ENCODE data around the gene HHIPL1.
A peak's percentile ranks its signal among the peaks of the same experiment; 100 is the strongest.

The HHIPL1 gene

DNA sequence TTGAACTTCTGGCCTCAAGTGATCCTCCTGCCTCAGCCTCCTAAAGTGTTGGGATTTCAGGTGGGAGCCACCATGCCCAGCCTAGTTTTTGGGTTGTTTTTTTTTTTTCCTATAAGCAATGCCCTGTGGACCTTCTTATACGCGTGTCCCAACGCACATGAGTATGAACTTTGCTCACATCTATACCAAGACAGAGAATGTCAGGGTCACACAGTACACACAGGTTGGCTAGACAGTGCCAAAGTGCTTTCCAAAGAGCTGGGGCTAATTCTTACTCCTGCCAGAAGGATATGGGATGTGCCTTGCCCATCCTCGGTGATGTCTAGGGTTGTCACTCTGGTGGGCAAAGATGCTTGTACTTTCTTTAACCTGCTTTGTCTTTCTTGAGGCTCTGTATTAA lies 33.3 kb upstream of the HHIPL1 start:
- DNase-seq (ENCODE audit: low read depth in 2 of 2) = no peak

DNA sequence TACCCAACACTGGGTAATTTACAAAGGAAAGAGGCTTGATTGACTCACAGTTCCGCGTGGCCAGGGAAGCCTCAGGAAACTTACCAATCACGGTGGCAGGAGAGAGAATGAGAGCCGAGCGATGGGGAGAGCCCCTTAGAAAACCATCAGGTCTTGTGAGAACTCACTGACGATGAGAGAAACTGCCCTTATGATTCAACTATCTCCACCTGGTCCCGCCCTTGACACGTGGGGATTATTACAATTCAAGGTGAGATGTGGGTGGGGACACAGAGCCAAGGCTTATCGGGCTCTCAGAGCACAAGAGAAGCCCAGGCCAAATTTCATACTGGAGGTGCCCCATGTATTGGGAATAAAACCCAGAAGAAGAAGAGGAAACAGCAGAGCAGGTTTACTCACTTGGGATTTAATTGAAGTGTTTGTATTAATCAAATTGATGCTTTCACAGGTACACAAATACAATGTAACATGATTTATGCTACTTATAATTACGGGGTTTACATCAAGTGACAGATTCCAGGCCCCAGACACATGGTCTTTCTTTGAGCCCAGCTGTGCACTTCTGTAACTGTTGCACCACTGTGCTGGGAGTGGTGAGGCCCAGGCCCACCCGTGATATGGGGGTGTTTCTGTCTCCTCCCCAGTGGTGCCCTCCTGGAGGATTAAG lies 32.7 kb upstream of the HHIPL1 start:
- DNase-seq (ENCODE audit: low read depth in 2 of 2) = no peak

DNA sequence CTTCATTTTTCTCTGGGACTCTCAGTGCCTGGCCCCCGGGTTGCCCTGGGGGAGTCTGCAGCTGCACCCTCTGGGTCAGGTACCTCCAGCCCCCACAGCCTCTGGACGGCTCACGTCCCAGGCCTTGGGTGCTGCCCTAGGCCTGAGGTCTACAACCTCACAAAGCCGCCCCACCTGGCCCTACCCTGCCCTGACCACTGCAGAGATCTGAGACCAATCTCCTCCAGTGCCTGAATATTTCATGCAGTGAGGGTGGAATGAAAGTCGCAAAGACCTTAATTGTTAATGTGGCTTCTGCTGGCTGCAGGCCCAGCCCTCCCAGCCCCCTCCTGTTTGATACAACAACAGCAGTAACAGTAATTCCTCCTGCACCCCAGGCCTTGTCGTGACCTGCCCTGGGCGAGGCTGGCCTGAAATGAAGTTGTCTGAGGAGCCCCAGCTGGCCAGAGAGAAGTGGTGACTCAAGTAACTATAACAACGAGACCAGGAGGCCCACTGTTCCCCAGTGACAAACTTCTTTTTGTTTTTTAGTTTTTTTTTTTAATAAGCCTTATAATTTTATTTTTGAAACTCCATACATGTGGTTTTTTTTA lies 32.1 kb upstream of the HHIPL1 start:
- DNase-seq (ENCODE audit: low read depth in 2 of 2) = no peak

DNA sequence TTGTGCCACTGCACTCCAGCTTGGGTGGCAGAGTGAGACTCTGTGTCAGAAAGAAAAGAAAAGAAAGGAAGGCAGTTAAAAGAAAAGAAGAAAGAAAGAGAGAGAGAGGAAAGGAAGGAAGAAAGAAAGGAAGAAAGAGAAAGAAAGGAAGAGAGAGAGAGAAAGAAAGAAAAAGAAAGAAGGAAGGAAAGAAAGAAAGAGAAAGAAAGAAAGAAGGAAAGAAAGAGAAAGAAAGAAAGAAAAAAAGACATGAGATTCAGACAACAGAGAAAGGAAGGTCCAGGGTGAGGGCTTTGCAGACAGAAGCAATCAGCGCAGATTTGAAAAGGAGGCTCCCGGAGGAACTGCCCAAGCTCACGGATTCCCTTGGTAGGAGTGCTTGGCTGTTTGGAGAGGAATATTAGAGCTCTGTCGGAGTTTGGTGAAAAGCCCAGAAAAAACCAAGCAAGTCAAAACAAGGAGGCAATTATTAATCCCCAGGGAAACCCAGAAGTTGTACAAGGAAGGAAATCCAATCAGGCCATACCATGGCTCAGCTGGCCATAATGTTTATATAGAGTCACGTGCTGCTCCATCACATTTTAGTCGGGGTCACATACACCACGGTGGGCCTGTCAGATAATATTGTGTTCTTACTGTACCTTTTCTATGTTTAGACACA lies 29.3 kb upstream of the HHIPL1 start:
- DNase-seq (ENCODE audit: low read depth in 2 of 2) = no peak

DNA sequence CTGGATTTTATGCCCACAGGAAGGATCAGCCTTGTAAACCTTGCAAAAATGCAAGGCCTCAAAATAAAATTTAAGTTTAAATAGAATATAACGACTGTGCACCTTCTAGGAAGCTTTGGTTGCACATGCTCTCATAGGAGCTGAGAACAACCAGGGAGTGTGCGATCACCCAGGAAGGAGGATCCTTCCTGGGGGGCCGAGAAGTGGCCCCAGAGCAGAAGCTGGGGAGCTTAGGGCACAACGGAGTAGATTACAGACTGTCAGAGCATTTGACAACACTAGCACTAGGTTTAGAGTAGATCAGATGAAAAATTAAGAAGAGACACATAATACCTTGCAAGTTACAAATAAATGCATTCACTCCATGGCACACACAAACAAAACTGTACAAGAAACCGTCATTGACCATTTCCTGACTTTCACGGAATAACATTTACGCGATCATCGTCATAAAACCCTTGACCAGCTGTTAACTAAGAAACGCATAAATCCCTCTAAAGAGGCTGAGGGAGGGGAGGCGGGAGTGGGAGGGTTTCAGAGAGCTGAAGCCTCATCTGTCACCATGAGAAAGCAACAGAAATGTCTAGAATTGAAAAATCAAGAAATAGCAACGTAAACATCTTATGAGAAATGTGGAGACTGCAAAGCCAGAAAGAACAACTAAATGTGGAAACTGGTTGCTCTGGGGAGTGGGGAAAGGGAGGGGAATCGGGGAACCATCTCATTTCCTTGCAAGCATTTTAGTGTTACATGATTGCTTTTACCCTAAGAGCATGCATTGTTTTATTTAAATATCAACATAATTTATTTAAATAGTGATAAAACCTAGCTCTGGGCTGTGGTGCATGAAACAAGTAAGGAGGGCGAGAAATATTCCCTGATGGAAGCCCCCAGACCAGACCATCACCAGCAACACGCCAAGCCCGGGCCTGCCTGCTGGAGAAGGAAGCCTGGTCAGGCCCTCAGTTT lies 27.8 kb upstream of the HHIPL1 start:
- DNase-seq (ENCODE audit: low read depth in 2 of 2) = no peak

DNA sequence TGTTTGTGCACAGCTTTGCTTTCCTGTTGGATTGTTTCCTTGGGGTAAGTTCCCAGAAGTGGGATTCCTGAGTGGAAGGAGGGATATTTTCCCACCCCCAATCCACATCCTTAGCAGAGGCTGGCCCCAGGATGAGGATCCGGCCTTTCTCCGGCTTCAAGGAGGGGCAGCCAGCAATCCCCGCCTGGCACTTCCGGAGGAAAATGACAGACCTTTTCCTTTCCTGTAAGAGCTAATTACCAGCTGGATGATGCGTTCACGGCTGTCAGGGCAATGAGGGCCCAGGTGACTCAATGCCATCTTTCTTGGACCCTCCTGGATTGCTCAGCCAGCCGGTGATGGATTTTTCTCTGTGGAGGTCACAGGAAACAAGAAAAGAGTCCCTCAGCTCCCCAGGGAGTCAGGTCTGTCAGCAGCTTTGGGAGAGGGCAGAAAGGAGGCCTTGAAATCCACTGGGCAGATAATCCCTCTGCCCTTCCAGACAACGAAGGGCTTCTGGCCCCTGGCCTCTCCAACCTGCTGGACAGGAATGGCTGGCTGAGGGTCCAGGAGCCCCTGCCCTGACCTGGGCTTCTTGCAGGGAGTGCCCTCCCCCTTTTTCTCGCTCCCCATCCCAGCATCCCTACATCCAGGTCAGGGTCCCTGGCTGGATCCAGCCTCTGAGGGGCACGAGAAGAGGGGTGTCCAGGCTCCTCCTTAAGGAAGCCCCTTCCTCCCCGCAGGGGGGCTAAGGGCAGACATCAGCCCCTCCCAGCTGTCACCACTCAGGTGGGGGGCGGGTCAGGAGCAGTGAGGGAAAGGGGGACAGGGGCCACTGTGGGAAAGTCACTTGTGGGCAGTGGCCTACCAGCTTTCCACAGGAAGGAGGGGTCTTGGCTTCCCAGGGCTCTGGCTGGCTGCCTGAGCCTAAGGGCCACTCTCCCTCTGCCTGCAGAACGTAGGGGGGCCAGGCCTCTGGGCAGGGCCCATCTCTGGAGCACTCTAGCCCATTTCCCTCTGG lies 24.8 kb upstream of the HHIPL1 start:
- no peak for DNase-seq (ENCODE audit: low read depth in 2 of 2)

DNA sequence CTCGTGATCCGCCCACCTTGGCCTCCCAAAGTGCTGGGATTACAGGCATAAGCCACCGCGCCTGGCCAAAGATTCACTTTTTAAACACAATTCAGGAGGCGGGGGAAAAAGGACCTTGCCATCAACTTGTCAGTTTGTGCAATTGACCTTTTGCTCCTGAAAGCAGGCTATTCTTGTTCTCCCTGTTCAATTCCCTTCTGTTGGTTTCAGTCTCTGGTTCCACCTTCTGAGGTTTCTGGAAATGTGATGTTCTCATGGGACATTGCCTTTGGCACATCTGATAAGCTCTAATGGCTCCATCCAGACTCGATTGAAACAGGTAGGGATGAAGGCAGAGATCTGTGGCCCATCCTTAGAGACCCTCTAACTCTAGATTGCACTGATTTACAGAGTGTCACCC lies 23.0 kb upstream of the HHIPL1 start:
- DNase-seq (ENCODE audit: low read depth in 2 of 2) = no peak

DNA sequence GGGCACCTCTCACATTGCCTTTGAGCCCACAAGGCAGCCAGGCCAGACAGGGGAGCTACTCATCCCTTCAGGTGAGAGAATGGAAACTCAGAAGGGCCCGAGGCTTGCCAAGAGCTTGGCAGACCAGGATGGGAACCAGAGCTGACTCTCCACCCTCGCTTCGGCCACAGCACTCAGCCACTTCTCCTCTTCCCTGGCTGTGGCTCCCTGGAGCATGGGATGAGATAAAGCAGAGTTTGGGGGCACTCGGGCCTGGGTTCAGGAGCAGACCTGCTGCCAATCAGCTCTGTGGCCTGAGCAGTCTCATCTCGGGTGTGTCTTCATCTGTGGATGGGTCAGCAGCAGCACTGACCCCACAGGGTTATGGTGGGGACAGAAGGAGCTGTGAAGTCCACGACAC lies 20.9 kb upstream of the HHIPL1 start:
- DNase-seq (ENCODE audit: low read depth in 2 of 2) = no peak

DNA sequence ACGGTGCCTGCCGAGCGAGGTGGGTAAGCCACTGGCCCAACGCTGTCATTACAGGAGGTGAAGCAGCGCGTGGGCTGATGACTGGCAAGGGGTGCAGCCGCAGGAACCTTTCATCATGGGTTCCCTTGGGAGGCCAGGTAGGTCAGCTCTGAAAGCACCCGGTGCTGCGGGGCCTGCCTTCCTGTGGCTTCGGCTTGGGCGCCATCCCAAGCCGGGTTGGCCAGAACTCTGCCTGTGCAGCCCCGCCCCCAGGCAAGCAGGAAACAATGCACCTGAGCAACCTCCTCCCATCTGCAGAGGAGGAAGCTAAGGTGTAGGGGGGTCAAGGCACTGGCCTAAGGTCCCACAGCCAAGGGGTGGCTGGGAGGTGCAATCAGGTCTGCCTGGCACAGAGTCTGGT lies 20.0 kb upstream of the HHIPL1 start:
- DNase-seq (ENCODE audit: low read depth in 2 of 2) = no peak

DNA sequence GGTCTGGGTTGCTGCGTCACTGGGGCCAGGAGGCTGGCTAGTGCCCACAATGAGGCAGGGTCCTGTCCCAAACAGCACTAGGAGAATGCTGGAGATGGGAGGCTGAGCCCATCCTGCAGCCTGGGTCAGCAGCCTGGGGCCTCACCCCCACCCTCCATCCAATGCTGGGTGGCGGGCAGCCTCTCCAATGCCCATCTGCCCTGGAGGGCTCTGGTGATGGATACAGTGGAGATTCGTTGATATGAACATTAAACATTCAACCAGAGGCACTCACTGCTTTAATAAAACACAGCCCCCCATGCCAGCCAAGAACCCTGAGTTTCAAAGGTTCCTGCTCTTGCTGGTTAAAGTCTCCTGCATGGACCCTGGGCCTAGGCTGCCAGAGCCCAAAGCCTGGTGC lies 19.5 kb upstream of the HHIPL1 start:
- DNase-seq (ENCODE audit: low read depth in 2 of 2) = no peak

DNA sequence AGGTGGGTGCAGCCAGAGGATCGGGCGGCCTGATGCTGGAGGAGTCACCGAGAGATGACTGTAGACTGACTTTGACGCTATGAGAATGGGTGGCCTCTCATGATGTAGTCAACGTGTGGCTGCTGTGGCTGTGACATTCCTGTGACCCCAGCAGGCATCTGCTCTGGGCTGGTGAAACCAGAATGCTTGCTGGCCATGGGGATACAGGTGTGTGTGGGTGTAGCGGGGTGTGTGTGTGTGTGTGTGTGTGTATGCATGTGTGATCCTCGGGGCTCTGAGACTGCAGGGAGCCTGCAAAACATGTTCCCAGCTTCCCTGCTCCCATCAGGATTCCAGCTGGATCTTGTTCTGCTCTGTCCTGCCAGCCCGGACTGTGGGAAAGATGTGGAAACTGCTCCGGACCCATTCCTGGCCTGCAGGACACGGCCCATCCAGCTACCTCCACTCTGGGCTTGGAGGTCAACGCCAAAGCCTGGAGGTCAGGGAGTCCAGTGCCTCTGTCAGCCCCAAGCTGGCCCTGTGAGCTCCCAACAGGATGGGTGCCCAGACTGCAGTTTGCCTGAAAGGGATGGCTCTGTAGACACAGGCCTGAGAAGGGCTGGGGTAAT lies 18.8 kb upstream of the HHIPL1 start:
- DNase-seq (ENCODE audit: low read depth in 2 of 2) = no peak

DNA sequence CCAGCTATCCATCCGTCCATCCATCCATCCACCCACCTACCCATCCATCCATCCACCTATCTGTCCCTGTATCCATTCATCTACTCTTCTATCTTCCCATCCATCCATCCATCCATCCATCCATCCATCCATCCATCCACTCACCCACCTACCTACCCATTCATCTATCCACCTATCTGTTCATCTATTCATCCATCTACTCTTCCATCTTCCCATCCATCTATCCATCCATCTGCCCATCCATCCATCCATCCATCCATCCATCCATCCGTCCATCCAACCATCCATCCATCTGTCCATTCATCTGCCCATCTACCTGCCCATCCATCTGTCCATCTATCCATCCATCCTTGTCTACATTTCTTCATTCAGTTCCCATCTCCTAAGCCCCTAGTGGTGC lies 17.8 kb upstream of the HHIPL1 start:
- no peak for DNase-seq (ENCODE audit: low read depth in 2 of 2)

DNA sequence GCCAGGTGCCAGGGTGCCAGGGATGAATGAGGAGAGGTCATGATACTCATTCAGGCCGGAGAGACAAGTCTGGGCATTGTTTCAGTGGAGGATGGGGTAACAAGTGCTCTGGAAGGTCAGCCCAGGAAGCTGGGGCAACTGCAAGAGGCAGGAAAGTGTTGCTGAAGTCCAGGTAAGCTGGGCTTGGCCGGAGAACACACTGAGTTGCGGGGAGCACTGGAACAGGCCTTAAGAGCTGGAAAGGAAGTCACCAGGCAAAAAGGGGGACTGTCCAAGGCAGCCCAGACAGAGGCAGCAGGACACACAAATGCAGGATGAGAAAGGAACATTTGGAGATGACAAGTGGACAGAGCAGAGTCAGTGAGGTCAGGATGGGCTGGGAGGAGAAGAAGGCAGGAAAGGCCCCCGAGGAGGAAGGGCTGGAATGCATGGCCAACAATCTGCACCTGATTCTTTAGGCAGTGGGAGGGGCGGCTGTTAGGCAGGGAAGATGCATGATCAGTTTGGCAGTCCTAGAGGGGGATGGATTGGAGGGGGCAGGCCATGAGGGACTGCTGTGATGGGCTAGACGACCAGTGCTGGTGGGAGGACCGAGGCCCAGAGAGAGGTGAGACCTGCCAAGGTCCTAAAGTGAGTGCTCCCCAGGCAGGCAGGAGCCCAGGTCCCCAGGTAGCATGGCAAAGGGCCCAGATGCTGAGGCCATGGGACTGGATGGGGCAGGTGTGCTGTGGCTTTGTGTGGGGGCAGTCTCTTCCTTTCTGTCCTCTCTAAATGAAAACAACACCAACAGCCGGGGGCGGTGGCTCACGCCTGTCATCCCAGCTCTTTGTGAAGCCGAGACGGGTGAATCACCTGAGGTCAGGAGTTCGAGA lies 17.2 kb upstream of the HHIPL1 start:
- DNase-seq (ENCODE audit: low read depth in 2 of 2) = no peak

DNA sequence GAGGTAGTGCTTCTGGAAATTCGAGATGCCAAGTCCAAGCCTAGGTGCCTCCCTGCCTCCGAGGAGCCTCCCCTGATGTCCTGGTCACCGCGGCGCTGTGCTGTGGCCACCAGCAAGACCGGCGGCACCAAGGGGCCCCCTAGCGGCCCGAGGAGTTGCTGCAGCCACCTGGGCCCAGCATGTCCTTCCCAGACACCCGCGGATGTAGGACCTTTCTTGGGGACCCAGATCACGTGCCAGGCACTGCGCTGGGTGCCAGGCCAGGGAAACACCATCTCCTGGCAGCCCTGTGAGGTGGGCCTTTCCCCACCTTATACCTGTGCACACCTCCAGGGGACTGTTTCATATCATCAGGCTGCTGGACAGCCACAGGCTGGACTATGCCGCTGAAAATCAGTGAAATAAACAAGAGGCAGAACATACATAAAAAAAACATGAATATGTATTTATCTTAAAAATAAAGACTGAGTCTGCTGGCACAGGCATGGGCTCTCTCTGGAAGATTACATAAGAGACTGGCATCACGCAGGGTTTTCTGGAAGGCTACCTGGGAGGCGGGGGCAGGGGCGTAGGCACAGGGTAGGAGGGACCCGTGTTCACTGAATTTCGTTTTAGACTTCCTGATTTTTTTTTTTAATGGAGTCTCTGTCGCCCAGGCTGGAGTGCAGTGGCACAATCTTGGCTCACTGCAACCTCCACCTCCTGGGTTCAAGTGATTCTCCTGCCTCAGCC lies 15.9 kb upstream of the HHIPL1 start:
- DNase-seq (ENCODE audit: low read depth in 2 of 2) = peak in 1 of 2 donors; percentile 27

DNA sequence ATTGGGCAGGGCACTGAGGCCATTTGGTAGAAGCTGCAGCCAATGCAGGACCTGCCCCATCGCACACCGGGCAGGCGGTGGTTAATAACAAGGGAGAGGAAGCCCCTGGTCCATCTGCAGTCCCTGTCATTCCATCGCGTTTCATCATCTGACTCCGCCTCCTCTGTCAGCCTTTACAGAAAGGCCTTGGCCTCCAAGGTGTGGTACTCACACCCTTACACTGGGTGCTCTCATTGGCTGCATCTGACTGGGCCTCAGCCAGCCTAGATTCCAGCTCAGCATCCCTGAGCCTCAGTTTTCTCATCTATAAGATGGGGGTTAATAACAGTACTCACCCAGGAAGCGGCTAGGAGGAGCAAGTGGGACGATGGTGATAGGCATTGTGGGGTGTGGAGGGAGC lies 14.7 kb upstream of the HHIPL1 start:
- no peak for DNase-seq (ENCODE audit: low read depth in 2 of 2)

DNA sequence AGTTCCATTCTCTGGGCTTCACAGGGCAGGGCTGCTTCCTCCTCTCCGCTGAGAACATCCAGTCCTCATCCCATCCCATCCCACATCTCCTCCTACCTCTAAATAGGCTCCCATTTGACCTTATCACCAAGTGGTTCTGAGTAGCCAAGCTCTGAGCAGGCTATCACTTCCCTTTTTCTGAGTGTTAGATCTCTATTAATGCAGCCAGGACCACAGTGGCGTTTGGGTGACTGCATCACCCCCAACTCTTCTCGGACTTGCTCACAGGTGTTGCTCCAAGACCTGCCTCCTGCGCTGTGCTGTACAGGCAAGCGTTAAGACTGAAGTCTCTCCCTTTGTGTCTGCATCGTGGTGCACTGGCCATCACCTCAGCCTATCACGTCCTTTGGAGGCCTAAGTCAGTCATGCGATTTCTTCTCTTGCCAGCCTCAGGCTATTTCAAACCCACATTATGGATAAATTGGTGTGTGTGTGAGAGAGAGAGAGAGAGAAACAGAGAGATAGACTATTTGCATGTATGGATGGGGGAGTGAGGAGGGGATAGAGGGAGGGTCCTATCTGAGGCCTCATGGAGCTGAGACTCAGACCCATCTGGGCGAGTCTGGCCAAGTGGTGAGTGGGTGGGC lies 12.4 kb upstream of the HHIPL1 start:
- DNase-seq (ENCODE audit: low read depth in 2 of 2) = no peak

DNA sequence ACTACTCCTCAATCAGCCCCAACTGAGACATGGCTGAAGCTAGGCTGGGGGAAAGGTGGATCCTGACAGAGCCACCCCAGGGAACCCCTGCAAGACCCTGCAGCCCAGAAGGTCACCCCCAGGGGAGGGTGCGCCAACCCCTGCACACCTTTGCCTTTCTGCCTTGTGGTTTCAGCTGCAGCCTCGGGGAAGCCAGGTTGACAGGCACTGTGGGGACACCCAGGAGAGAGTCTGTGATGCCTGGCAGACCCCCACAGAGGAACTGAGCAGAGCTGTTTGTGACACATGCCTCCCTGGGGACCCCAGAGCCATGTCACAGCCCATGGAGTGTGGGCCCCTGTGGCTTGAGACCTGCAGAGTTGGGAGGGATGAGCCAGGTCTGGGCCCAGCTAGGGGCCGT lies 11.8 kb upstream of the HHIPL1 start:
- no peak for DNase-seq (ENCODE audit: low read depth in 2 of 2)

DNA sequence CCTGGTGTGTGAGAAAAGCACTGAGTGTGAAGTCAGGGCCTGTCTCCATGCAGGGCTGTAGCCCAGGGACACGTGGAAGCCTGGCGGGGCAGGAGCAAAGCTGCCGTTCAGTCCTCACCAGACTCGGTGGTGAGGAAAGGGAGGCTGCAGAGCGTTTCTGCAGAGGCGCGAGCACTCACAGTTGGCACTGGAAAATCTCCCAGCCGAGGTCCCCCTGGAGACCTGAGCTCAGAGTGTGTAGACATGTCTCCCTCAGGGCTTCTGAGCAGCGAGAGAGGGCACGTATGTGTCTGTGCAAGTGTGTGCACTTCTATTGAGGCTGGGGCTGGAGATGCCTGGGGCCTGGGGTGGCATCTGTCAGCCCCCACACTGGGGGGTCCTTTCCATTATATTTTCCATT lies 11.0 kb upstream of the HHIPL1 start:
- no peak for DNase-seq (ENCODE audit: low read depth in 2 of 2)

DNA sequence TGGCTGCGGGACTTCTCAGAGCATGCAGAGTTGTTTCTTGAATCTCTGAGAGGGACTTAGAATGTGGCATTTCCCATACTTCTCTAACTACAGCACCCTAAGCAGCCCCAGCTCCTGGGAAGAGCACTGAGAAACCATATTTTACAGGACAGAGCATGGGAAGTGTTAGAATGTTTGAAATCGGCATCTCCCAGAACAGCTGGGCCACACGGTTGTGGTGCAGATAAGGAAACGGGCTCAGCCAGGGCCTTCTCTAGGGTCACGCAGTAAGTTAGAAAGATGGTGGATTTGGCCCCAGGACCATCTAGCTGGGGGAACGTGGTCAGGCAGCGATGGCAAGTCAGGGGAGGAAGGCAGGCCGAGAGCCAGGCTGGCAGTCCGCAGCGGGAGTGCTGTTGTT lies 10.5 kb upstream of the HHIPL1 start:
- DNase-seq (ENCODE audit: low read depth in 2 of 2) = no peak
